ENCODE results near the gene RUNDC3A. TPM values are rescaled to one million over a fixed set of nuclear protein-coding genes. Genes with fewer than 3 reads are reported as not detected.

The RUNDC3A gene
- total and polyA plus RNA-seq, 2 of the 8 experiments (the other 6 are each of a cell fraction or from before 2014, with no cell fraction given) = 6.4 to 13.8 TPM

DNA sequence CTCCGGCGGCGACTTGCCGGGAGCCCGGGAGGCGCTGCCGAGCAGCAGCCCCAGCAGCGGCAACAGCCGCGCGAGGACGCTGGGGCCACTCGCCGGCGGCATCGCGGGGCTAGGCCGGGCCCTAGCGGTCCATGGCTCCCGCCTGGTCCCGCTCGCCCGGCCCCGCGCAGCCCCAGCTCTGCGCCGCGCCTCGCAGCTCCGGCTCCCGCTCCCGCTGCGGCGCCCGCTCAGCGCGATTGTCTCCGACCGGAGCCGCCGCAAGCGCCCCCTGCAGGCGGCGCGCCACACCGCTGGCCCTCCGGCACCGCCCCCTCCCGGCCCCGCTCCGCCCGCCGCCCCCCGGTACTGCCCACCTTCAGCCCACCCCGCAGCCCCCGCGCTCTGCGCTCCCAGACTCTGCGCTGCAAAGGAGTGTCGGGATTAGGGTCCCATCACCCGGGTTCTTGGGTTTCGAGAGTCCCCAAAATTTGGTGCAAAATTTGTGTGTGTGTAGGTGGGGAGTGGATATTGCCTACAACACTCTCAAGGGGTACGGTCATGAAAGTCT lies 55.3 kb downstream of the RUNDC3A start, which contains the start of gene FAM171A2 (continued):
- TF ChIP-seq TAF7 (optimal IDR thresholded peaks at IDR 0.05; ENCODE audit: borderline replicate concordance, low read depth, low read length) (no peak), SUZ12 (IDR thresholded peaks at IDR 0.05; ENCODE audit: low read length) (no peak), MAFK (IDR thresholded peaks at IDR 0.05; ENCODE audit: low read depth, low read length) (no peak), SIN3A (conservative IDR thresholded peaks at IDR 0.05 in 1 of 2, IDR thresholded peaks at IDR 0.05 in 1 of 2; ENCODE audit: low read depth in 1 of 2, low read length in 2 of 2) (no peak; a peak in 1 of 4 replicates), GABPA (IDR thresholded peaks at IDR 0.05; ENCODE audit: borderline replicate concordance, insufficient read depth, low read length) (no peak), ATF3 (IDR thresholded peaks at IDR 0.05; ENCODE audit: insufficient read depth, low read depth, low read length) (no peak), SP4 (IDR thresholded peaks at IDR 0.05; ENCODE audit: low read length) (no peak), CEBPB (IDR thresholded peaks at IDR 0.05; ENCODE audit: low read depth, low read length) (no peak), HDAC2 (IDR thresholded peaks at IDR 0.05; ENCODE audit: borderline replicate concordance in 1 of 2, low read depth in 2 of 2, low read length in 2 of 2) (no peak), JUND (IDR thresholded peaks at IDR 0.05; ENCODE audit: low read length) (no peak), HDAC6 (IDR thresholded peaks at IDR 0.05; ENCODE audit: low read depth, low read length) (no peak), ATF2 (IDR thresholded peaks at IDR 0.05; ENCODE audit: low read length) (no peak)
